Cardiac fibroblast (primary cell): Measurements from ENCODE around the gene FAM50A.
"Not testable (repeated sequence)": the region's sequence is repeated elsewhere in the genome, so short reads cannot be mapped to it uniquely, and the experiment has no call there.

ENCODE experiments used
- DNase-seq, 2 donors: peaks; one replicate each; pipeline versions ENCODE4 v3.0.0 to v3.0.0-alpha.2; 2010; ENCODE audit warnings: low read depth in 2 of 2
- H3K4me3 ChIP-seq, 2 donors: replicated peaks in 1 of 2; 1 replicate in 1 of 2; 2 replicates in 1 of 2; pipeline ENCODE4 v1.5.1; 2011; ENCODE audit warnings: low read depth in 2 of 2, low read length in 2 of 2, mild to moderate bottlenecking in 2 of 2, moderate library complexity in 1 of 2
- TF ChIP-seq, protein P1 (sequence below): IDR thresholded peaks from one replicate; pipeline ENCODE4 v1.5.1; 2011; ENCODE audit warnings: low read depth, mild to moderate bottlenecking, low read length, inconsistent platforms

Gene FAM50A, protein sequence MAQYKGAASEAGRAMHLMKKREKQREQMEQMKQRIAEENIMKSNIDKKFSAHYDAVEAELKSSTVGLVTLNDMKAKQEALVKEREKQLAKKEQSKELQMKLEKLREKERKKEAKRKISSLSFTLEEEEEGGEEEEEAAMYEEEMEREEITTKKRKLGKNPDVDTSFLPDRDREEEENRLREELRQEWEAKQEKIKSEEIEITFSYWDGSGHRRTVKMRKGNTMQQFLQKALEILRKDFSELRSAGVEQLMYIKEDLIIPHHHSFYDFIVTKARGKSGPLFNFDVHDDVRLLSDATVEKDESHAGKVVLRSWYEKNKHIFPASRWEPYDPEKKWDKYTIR

GRCh38 chrX:154443992-154444754, at the start of gene FAM50A:
Gene FAM50A, plus strand, starts transcription at chrX:154444141. Its CDS starts 95 bp downstream, at chrX:154444236.
- TF ChIP-seq, protein P1, sequence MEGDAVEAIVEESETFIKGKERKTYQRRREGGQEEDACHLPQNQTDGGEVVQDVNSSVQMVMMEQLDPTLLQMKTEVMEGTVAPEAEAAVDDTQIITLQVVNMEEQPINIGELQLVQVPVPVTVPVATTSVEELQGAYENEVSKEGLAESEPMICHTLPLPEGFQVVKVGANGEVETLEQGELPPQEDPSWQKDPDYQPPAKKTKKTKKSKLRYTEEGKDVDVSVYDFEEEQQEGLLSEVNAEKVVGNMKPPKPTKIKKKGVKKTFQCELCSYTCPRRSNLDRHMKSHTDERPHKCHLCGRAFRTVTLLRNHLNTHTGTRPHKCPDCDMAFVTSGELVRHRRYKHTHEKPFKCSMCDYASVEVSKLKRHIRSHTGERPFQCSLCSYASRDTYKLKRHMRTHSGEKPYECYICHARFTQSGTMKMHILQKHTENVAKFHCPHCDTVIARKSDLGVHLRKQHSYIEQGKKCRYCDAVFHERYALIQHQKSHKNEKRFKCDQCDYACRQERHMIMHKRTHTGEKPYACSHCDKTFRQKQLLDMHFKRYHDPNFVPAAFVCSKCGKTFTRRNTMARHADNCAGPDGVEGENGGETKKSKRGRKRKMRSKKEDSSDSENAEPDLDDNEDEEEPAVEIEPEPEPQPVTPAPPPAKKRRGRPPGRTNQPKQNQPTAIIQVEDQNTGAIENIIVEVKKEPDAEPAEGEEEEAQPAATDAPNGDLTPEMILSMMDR = no peak
- DNase-seq = peak; percentile 53 to 65

DNA sequence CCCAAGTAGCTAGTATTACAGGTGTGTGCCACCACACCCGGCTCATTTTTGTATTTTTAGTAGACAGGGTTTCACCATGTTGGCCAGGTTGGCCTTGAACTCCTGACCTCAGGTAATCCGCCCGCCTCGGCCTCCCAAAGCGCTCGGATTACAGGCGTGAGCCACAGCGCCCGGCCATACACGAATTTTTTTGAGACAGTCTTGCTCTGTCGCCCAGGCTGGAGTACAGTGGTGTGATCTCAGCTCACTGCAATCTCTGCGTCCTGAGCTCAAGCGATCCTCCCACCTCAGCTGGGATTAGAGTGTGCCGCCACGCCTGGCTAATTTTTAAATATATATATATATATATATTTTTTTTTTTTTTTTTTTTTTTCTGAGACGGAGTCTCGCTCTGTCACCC, 47.6 kb upstream of the FAM50A start:
- DNase-seq, H3K4me3 ChIP-seq: not testable (repeated sequence)

More at GRCh38 chrX:154443992-154444754, at the start of gene FAM50A:
- H3K4me3 ChIP-seq = peak within 1 kb of the TSS; percentile 67

DNA sequence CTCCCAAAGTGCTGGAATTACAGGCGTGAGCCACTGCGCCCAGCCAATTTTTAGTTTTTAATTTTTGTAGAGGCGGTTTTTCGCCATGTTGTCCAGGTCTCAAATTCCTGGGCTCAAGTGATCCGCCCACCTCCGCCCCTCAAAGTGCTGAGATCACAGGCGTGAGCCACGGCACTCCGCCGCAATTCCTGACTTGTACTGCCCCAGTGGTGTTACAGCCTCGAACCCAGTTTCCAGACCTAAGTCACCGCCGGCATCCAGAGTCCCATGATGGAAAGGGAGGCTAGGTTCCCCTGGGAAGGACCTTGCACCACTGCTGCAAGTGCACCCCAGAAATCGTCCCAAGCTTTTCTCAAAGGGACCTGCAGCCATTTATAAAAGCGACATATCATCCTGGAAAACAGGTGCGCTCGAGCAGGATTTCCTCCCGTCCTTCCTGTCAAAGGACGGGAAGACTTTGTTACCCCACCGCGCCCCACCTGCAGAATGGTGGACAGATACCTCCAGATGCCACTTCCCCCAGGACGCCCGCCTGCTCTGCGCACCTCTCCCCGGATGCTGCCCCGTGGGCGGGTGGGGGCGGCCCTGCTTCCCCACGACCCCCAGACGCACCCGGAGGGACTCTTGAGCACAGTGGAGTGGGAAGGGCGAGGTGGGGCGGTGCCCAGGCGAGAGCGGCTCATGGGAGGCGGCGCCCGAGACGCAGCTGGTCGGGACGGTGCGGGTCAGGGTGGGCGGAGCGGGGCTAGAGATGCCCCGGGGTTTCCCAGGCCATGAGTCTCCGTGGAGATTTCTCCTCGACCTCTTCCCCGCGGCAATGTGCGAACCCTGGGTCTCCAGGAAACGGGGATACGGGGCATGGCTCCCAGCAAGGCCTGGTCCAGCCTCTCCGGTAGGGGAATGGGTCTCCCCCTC, 46.7 kb upstream of the FAM50A start:
- peak overlapping the region; percentile 61 to 71 for H3K4me3 ChIP-seq
- DNase-seq = peak; percentile 65 to 71
- TF ChIP-seq, protein P1 = no peak

DNA sequence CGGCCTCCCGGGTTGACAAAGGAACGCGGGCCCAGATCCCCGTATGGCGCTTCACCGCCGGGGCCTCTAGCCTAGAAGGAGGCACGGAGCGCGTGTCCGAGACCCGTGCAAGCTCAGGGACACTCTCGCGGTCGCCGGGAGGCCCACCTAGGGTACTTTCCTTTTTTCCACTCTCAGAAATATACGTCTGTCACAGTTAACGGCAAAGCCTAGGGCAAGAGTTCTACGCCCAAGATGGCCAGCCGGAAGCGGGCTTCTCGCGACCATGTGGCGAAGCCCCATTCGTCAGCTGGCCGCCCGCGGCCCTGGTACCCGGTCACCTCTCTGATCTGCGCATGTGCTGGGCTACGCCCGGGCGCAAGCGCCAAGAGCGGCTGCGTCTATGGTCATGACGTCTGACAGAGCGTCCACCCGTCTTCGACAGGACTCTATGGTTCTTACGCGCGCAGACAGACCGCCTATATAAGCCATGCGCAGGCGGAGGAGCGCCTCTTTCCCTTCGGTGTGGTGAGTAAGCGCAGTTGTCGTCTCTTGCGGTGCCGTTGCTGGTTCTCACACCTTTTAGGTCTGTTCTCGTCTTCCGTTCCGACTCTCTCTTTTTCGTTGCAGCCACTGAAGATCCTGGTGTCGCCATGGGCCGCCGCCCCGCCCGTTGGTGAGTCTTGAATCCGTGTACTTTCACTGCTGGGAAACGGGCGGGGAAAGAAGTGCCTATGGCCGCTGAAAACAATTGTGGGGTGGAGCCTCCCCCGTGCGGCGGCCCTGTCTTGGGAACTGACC, 45.9 kb upstream of the FAM50A start, which contains the start of gene RPL10:
TSS of gene RPL10 (plus strand) at position 490 of the 780 bp plus-strand sequence. CDS start at position 633, 143 bp downstream.
- peak; percentile 97 to 98 for DNase-seq
- peak within 1 kb of the TSS; percentile 71 to 79 for H3K4me3 ChIP-seq
- TF ChIP-seq, protein P1 = no peak

DNA sequence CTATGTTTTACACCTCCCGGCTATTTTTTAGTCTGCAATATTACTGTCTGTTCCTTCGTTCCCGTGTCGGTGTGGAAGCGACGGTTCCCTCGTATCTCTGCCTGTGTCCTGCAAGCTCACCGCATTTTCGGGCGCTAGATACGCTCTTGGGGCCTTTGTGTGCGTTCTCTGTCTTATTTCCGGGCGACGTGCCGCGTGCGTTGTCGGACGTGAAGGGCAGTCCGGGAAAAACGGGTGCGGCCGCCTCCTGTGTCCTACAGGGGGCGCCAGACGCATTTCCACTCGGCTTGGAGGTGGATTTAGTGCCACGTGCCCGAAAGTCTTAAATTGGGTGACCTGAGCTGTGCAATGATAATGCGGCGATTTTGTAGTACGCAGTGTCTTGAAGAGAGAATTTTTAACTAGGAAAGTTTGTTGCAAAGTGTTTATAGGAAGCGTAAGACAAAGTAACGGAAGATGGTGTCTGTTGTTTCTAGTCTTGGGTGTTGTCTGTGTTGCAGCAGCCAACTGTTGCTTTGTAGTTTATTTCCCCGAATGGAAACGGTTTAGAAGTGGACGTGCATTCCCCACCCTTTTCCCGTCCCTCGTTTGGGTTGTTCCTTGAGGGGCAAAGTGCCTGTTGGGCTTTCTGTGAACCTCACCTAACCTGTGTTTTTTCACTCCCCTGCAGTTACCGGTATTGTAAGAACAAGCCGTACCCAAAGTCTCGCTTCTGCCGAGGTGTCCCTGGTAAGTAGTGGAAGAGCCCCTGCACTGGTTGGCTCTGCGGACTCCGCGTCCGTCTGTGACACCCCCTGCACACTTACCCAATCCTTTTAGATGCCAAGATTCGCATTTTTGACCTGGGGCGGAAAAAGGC, 45.0 kb upstream of the FAM50A start:
- peak; percentile 81 to 87 for DNase-seq
- peak overlapping the region; percentile 71 to 79 for H3K4me3 ChIP-seq
- TF ChIP-seq, protein P1 = peak; percentile 75
